ENCODE measurements around the gene OR2AE1.
"Not testable (repeated sequence)": the region's sequence is repeated elsewhere in the genome, so short reads cannot be mapped to it uniquely, and the experiment has no call there.

Gene OR2AE1

DNA sequence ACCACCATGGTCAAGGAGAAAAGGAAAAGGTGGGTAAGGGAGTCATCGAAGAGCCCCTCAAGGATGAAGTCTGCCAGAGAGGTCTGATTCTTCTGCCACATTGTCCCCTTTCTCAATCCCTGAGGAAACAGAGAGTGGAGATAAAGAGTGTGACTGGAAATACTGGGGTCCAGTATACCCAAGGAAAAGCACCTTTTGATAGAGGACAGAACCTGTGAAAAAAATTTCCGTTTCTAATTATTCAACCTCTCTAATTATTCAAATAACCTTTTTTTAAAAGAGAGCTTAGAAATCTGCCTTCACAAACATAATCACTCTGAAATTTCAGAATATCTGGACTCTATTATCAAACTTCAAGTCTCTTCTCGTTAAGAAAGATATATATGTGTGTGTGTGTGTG lies at the start of gene OR2AE1:
OR2AE1 (minus strand) TSS at position 101 of the 400 bp plus-strand sequence; CDS start at position 101, 0 bp downstream.
- no peak for DNase-seq (ENCODE audit: low spot score)

GRCh38 chr7:99926321-99926720 lies 49.5 kb upstream of the OR2AE1 start:
- DNase-seq (ENCODE audit: low spot score), result no peak

- no peak for DNase-seq (ENCODE audit: low spot score)
Observed at GRCh38 chr7:99923200-99923599, 46.4 kb upstream of the OR2AE1 start.

DNA sequence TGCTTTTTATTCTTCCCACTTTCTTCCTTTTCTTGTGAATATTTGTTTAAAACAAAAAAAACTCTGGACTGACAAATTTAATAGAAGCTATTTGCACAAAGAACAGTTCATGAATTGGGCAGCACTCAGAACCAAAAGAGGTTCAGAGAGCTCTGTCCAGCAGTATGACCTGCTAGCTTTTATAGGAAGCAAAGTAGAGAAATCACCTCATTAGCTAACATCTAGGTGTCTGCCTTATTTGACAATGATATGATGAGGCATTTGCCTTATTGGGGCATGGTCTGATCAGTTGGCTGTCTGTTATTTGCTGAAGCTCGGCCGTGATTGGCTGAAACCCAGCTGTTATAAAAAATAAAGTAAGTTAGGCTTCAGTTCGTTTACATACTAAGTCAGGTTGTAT lies 43.3 kb upstream of the OR2AE1 start:
- DNase-seq (ENCODE audit: low spot score), result no peak

DNA sequence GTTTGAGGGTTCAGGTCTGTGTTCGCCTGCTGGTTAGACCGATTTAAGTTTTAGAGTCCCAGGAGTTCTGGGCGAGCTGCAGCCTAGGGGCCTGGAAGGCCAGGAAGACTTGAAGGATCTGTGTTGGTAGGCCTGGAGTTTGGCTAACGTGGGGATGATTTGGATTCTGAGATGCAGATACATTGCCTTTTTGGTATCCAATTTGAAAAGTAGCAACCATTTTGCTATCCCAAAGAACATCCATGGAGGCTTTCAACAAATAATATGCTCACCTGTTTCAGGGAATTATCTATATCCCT lies 42.9 kb upstream of the OR2AE1 start:
- no peak for DNase-seq (ENCODE audit: low spot score)

- peak; percentile 89 for DNase-seq (ENCODE audit: low spot score)
Observed at GRCh38 chr7:99918959-99919813, 42.4 kb upstream of the OR2AE1 start, which contains the start of gene TRIM4. Gene TRIM4, minus strand, starts transcription at chr7:99919530. Its CDS starts 129 bp downstream, at chr7:99919401.

GRCh38 chr7:99910976-99911375 lies 34.1 kb upstream of the OR2AE1 start:
- DNase-seq (ENCODE audit: low spot score), result no peak

- DNase-seq (ENCODE audit: low spot score), result no peak
Observed at GRCh38 chr7:99901581-99901980, 24.7 kb upstream of the OR2AE1 start.

DNA sequence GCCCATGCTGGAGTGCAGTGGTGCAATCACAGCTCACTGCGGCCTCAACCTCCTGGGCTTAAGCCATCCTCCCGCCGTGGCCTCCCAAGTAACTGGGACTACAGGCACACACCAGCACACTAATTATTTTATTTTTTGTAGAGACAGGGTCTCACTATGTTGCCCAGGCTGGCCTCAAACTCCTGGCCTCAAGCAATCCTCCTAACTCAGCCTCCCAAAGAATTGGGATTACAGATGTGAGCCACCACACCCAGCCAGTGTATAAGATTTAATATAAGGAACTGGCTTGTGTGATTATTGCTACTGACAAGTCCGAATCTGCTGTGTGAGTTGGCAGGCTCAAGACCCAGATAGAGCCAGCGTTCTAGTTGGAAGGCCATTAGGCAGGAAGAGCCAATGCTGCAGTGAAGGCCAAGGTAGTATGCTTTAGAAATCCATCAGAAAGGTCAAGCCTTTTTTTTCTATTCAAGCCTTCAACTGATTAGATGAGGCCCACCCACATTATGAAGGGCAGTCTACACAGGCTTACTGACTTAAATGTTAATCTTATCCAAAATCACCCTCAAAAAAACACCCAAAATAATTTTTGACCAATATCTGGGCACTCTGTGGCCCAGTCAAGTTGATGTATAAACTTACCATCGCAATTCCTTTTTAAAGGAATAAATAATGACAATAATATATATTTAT lies 23.1 kb upstream of the OR2AE1 start:
- DNase-seq (ENCODE audit: low spot score), result no peak

- DNase-seq (ENCODE audit: low spot score), result no peak
Observed at GRCh38 chr7:99898836-99899235, 22.0 kb upstream of the OR2AE1 start.

DNA sequence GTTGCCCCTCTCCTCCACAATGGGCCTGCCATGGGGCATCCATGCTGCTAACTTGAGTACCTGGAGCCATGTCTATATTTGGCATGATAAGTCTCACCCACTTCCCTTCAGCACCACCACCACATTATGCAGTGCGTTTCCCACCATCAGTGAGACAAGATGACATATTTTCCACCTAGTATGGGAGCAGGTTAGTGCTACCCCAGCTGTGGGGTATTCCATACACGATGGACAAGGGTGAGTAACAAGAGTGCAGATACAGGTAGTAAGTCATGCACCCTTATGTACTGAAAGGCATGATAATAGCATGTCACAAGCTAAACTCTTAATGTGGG lies 21.2 kb upstream of the OR2AE1 start:
- DNase-seq (ENCODE audit: low spot score), result no peak

- no peak for DNase-seq (ENCODE audit: low spot score)
Observed at GRCh38 chr7:99897322-99898022, 20.6 kb upstream of the OR2AE1 start.

DNA sequence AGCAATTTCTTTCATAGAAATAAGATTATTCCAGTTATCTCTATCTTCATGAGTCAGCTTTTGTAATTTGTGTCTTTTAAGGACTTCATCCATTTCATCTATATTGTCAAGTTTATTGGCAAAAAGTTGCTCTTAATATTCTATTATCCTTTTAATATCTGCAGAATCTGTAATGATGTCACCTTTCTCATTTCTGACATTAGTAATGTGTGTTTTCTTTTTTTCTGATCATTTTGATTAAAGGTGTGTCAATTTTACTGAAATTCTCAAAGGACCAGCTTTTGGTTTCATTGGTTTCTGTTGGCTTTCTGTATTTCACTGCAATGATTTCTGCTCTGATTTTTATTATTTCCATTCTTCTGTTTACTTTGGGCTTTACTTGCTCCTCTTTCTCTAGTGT lies 17.9 kb upstream of the OR2AE1 start:
- no peak for DNase-seq (ENCODE audit: low spot score)

DNA sequence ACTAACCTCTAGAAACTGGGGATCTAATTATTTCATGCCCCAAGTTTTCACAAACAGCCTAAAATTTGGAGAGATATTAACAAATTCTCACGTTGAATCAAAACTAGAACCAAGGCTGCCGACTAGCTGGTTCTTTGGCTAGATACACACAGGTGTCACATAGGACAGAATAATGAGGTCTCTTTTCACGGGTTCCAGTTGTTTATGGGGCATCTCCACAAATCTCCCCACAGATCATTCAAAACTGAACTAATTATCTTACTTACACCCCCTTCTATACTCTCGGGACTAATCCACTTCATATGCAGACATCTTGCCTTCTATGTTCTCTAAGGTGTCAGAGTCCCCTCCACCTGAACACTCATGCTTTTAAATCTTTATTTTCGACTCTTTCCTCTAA lies 16.4 kb upstream of the OR2AE1 start:
- DNase-seq (ENCODE audit: low spot score), result no peak

- DNase-seq (ENCODE audit: low spot score), result not testable (repeated sequence)
Observed at GRCh38 chr7:99890348-99890747, 13.5 kb upstream of the OR2AE1 start.

GRCh38 chr7:99888366-99888765 lies 11.5 kb upstream of the OR2AE1 start:
- not testable (repeated sequence) for DNase-seq (ENCODE audit: low spot score)

GRCh38 chr7:99881370-99881769 lies 4.5 kb upstream of the OR2AE1 start:
- DNase-seq (ENCODE audit: low spot score), result no peak

- no peak for DNase-seq (ENCODE audit: low spot score)
Observed at GRCh38 chr7:99876491-99876890, 342 bp downstream of the OR2AE1 start.

GRCh38 chr7:99868246-99868645 lies 8.6 kb downstream of the OR2AE1 start:
- no peak for DNase-seq (ENCODE audit: low spot score)

- DNase-seq (ENCODE audit: low spot score), result not testable (repeated sequence)
Observed at GRCh38 chr7:99867477-99867876, 9.4 kb downstream of the OR2AE1 start.

GRCh38 chr7:99863847-99864440 lies 12.9 kb downstream of the OR2AE1 start:
- no peak for DNase-seq (ENCODE audit: low spot score)

DNA sequence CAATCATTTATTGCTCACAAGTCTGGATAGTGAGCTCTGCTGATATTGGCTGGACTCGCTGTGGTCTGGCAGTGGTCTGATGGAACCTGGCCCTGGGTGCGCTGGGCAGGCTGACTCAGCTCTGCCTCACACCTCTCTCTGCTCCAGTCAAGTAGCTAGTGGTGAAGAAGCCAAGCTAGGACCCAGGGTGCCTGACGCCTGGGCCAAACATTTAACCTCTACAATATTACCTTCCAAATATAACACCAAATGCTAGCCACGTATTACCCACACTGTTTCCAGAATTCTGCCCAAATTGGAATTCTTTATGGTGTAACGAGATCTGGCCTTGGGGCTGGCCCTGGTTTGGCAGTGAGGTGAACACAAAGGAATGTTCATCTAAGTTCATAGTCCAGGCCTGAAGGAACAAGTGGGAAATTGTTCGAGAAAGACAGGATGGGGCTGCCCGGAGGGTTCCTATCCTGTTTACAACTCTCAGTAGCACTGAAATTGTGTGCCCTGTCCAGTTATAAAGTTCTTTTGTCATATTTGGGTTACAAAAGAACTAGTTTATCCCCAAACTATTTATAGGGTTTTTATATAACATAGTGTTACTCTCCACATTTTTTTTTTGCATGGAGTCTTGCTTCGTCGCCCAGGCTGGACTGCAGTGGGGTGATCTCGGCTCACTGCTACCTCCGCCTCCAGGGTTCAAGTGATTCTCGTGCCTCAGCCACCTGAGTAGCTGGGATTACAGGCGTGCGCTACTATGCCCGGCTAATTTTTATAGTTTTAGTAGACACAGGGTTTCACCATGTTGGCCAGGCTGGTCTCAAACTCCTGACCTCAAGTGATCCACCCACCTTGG lies 16.3 kb downstream of the OR2AE1 start:
- no peak for DNase-seq (ENCODE audit: low spot score)
